ENCODE data around the gene FSTL1.
"Not testable (repeated sequence)": the region's sequence is repeated elsewhere in the genome, so short reads cannot be mapped to it uniquely, and the experiment has no call there.

FSTL1 gene

GRCh38 chr3:120410541-120410940 is 40.3 kb downstream of the FSTL1 start:
- DNase-seq, result no peak

GRCh38 chr3:120410116-120410515 is 40.7 kb downstream of the FSTL1 start:
- DNase-seq, result no peak

- no peak for DNase-seq
Observed at GRCh38 chr3:120407508-120408287, 43.1 kb downstream of the FSTL1 start.

GRCh38 chr3:120404876-120405275 is 45.9 kb downstream of the FSTL1 start:
- DNase-seq, result no peak

- no peak for DNase-seq
Observed at GRCh38 chr3:120402257-120402656, 48.5 kb downstream of the FSTL1 start.

- no peak for DNase-seq
Observed at GRCh38 chr3:120399372-120399771, 51.4 kb downstream of the FSTL1 start.

- DNase-seq, result no peak
Observed at GRCh38 chr3:120396469-120396868, 54.3 kb downstream of the FSTL1 start.

GRCh38 chr3:120394347-120394746 is 56.4 kb downstream of the FSTL1 start:
- DNase-seq, result no peak

GRCh38 chr3:120393761-120394160 is 57.0 kb downstream of the FSTL1 start:
- no peak for DNase-seq

- no peak for DNase-seq
Observed at GRCh38 chr3:120393243-120393642, 57.5 kb downstream of the FSTL1 start.

GRCh38 chr3:120382941-120383447 is 67.8 kb downstream of the FSTL1 start:
- no peak for DNase-seq

- DNase-seq, result no peak
Observed at GRCh38 chr3:120381503-120381902, 69.3 kb downstream of the FSTL1 start.

- DNase-seq, result not testable (repeated sequence)
Observed at GRCh38 chr3:120377948-120378347, 72.8 kb downstream of the FSTL1 start.

- no peak for DNase-seq
Observed at GRCh38 chr3:120370463-120370862, 80.3 kb downstream of the FSTL1 start.

- DNase-seq, result no peak
Observed at GRCh38 chr3:120369037-120369467, 81.7 kb downstream of the FSTL1 start.

GRCh38 chr3:120368172-120368571 is 82.6 kb downstream of the FSTL1 start:
- DNase-seq, result no peak

- DNase-seq, result no peak
Observed at GRCh38 chr3:120364821-120365220, 86.0 kb downstream of the FSTL1 start.

- DNase-seq, result no peak
Observed at GRCh38 chr3:120364101-120364500, 86.7 kb downstream of the FSTL1 start.

- no peak for DNase-seq
Observed at GRCh38 chr3:120357807-120358206, 93.0 kb downstream of the FSTL1 start.

- DNase-seq, result no peak
Observed at GRCh38 chr3:120355486-120355885, 95.3 kb downstream of the FSTL1 start.

- DNase-seq, result no peak
Observed at GRCh38 chr3:120353463-120353862, 97.3 kb downstream of the FSTL1 start.

GRCh38 chr3:120352017-120352416 is 98.8 kb downstream of the FSTL1 start:
- no peak for DNase-seq

GRCh38 chr3:120350401-120350941 is 100.3 kb downstream of the FSTL1 start:
- DNase-seq, result peak; percentile 8

GRCh38 chr3:120349855-120350125 is 101.0 kb downstream of the FSTL1 start:
- DNase-seq, result no peak

Data from RPMI8226 (cell line).